ENCODE measurements around the gene KIF17.
"Not testable (repeated sequence)": the region's sequence is repeated elsewhere in the genome, so short reads cannot be mapped to it uniquely, and the experiment has no call there.

The KIF17 gene

DNA sequence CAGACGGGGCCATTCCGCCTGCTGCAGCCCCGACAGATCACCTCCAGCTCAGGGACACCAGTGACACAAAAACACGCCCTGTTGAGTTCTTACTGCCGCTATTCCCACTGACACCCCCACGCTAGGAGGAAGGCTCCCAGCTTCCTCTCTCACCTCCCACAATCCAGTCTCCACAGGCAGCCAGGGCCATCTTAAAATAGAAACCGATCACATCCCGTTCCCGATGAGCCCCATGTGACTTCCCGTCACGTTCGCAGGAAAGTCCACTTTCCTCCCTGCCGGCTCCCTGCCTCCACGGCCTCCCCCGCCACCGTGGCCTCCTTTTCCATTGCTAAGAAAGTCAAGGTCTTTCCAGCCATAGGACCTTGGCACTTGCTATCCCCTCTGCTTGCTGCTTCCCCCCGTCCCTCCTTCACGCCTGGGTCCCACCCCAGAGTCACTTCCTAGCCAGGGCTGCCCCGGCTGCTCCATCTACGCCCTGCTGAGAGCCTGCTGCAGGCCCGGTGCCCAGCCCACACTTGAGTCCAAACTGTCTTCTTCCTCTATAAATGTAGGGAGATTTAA is 32.6 kb downstream of the KIF17 start:
- no peak for DNase-seq

DNA sequence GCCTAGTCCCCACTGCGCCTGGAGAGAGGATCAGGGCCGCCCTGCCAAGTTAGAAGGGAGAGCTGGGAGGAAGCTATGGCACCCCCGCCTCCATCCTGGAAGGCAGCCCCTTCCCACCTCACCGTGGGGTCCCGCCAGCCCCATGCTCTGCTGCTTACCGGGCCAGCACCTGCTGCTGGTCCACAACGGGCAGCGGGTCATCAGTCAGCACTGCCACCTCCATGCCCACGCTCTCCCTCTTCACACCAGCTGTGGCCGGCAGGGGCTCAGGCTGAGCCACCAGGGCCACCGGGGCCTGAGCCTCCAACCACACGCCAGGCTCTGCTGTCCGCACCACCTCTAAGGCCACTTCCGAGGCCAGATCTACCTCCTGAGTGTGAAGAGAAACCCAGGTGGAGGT is 33.2 kb downstream of the KIF17 start:
- peak; percentile 1 for DNase-seq

DNA sequence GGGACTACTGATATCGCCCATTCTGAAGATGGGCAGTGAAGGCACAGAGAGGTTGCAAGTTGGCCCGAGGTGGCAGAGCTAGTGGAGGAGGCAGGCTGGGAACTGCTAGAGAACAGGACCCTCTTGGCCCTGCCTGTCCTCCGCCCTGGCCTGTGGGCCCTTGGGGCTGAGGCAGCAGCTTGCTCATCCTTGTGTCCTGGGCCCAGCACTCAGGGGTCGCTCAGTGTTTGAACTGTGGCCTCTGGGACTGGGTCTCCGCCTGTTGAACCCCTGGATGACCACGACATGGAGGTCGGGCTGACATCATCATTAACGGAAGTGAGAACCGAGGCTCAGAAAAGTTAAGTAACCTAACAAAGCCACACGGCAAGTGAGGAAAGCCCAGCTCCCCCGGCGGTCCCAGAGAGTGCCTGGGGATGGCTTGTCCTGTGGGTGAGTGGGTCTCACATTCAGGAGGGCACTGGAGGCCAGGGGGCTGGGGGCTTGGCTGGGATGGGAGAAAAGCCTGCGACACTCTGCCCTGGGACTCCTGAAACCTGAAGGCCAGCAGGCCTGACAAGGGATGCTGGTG is 33.7 kb downstream of the KIF17 start:
- DNase-seq = no peak

DNA sequence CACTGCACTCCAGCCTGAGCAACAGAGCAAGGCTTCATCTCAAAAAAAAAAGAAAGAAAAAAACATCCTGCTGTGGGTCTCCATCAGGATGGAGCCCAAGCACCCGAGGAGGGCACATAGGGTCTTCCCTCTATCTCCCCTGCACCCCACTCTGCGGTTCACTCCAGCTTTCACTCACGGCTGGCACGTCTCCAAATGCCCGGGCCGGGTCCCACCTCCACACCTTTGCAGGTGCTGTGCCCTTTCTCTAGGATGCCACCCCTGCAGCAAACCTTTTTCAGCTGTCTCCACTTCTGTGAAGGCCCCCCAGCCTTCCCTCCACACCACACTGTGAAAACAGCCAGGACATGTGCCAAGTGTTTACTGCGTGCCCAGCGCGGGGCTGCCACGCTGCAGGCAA is 34.2 kb downstream of the KIF17 start:
- DNase-seq = peak; percentile 1

GRCh38 chr1:20682571-20683236 is 35.1 kb downstream of the KIF17 start:
- DNase-seq = peak; percentile 85

GRCh38 chr1:20681999-20682398 is 35.8 kb downstream of the KIF17 start:
- no peak for DNase-seq

DNA sequence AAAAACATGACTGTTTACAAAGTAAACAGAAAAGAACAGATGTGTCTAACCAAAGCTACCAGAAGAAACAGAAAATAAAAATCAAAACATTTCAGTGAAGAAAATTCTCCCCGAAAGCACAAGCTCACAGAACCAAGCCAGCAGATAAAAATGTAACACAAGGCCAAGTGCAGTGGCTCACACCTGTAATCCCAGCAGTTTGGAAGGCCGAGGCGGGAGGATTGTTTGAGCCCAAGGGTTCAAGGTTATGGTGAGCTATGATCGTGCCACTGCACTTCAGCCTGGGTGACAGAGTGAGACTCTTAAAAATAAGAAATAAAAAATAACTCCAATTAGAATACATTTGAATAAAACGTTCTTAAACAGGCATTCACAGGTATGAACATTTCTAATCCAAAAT is 37.5 kb downstream of the KIF17 start:
- no peak for DNase-seq

- DNase-seq = peak; percentile 94
Measured at GRCh38 chr1:20678599-20678998, 39.2 kb downstream of the KIF17 start.

DNA sequence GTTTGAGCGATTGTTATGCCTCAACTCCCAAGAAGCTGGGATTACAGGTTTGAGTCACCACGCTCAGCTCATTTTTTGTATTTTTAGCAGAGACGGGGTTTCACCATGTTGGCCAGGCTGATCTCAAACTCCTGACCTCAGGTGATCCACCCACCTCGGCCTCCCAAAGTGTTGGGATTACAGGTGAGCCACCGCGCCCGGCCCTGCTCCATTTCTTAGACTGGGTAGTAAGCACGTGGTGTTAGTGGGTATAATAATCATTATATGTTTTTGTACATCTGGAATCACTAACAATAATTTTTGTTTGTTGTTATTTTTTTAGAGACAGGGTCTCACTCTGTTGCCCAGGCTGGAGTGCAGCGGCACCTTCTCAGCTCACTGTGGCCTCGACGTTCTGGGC is 44.2 kb downstream of the KIF17 start:
- DNase-seq = not testable (repeated sequence)

- DNase-seq = no peak
Measured at GRCh38 chr1:20672265-20672632, 45.6 kb downstream of the KIF17 start.

DNA sequence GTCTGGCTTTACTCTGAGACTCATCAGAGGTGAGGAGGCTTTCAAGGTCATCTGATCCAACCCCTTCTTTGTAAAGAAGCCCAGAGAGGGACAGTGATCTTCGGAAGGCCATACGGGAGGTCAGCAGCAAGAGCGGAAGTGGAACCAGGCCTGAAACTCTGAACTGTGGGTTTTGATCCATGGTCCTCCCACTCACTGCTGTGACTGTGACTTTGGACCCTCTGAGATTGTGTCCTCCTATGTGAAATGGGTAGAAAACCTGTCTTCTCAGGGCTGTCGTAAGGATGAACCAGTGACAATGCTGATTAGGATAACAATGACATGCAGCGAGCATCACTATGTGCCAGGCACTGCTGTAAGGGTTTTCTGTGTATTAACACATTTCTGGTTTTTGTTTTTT is 46.9 kb downstream of the KIF17 start:
- no peak for DNase-seq

DNA sequence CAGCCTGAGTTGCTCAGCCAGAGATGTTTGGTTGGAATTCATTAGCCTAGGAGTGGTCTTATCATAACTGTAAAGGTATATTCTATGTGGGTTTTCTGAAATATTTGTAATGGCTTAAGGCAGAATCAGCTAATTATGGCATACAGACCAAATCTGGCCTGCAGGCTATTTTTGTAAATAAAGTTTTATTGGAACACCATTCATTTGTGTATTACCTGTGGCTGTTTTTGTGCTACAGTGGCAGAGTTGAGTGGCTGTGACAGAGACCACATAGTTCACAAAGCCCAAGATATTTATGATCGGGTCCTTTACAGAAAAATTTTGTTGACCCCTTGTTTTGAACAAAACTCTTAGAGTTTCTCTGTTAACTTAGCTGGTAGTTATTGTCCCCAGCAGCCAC is 49.2 kb downstream of the KIF17 start:
- no peak for DNase-seq

DNA sequence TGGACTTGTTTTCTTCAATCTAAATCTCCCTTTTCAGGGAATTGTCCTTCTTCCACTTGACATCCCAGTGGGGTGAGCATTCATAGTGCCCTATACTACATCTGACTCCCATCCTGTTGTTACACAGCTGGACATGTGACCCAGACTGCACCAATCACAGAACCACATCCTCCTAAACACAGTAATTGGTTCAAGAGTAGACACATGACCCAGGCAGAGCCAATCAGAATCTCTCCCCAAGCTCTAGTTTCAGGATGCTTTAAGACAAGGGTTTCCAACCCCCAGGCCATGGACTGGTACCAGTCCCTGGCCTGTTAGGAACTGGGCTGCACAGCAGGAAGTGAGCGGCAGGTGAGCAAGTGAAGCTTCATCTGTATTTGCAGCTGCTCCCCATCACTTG is 51.0 kb downstream of the KIF17 start:
- DNase-seq = no peak

GRCh38 chr1:20666146-20666545 is 51.7 kb downstream of the KIF17 start:
- DNase-seq = no peak

GRCh38 chr1:20665726-20666125 is 52.1 kb downstream of the KIF17 start:
- no peak for DNase-seq

DNA sequence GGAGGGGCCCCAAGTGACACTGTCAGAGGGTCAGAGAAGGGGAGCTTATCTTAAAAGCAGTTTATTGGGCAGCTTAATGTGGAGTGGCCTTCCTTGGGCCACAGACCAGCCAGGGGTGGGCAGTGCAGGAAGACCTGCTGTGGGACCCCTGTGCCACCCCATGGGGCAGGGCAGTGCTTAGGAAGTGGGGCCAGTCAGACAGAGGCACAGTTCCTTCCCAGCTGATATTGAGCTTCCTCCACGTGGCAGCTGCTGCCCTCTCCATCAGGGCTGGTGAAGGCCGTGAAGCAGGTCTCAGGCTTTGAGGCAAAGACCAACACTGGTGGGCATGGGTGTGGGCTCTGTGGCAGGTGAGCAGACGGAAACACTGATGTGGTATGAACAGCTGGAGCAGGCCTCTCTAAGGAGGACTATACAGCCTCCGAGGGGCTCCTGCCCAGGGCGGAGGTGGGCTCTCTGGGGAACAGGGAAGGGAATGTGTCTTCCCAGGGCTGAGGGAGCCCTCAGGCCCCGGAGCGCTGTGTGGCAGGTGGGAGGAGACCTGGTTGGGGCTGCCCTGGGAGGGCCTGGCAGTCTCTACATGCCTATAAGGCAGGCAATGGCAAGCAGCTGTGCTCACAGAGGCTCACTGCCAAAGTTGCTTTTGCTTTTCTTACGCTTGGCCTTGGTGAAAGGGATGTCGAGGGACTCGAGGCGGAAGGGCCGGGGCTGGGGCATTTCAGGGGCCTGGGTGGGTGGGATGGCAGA is 53.7 kb downstream of the KIF17 start:
- no peak for DNase-seq

GRCh38 chr1:20663365-20663764 is 54.4 kb downstream of the KIF17 start:
- no peak for DNase-seq

- no peak for DNase-seq
Measured at GRCh38 chr1:20662110-20662475, 55.7 kb downstream of the KIF17 start.

DNA sequence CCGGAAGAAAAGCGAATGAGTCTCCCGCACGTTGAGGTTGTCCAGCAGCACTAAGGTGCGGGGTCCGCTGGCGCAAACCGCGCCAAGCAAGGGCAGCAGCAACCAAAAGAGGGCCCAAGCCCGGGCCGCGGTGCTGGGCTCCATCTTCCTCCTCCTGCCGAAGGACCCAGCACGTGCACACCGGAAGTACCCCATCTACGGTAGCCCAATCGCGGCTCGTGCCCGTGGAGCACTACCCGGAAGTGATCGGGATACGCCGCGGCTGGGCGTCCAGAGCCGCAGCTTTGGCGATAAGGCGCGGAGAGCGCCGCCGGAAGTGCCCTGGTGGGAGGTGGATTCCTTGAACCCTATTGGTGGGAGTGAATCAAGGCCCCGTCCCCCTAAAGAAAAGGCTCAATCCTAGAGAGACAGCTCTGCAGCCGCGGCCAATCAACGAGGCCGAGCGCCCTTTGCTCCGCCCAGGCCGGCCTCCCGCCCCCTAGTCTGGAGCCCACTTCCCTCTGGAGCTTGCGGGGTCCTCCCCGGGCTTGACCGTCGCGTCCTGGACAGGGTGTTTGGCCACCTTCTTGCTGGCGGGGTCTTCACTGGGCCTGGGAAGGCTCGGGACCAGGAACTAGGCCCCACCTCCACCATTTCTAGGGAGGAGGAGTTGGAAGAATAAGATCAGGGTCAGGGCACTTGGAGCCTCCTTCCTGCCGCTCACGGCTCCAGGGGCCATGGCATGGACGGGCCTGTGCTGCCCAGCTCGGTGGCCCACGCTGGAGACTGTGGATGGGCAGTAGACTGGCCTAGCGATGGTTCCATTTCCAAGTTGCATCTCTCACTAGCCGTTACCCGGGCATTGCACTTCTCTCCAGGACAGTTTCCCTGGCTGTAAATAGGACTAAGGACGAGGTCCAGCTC is 56.3 kb downstream of the KIF17 start, which contains the start of gene DDOST:
DDOST (minus strand) TSS at position 163 of the 903 bp plus-strand sequence; CDS start at position 144, 19 bp downstream.
- peak; percentile 100 for DNase-seq

GRCh38 chr1:20660847-20661206 is 57.0 kb downstream of the KIF17 start:
- no peak for DNase-seq

- no peak for DNase-seq
Measured at GRCh38 chr1:20660363-20660762, 57.4 kb downstream of the KIF17 start.

GRCh38 chr1:20658166-20658915 is 59.5 kb downstream of the KIF17 start:
- no peak for DNase-seq

All from RPMI8226 (cell line).